Ectodermal cell (in vitro differentiated cells): Measurements from ENCODE around the gene DTX3.
"Not testable (repeated sequence)": the region's sequence is repeated elsewhere in the genome, so short reads cannot be mapped to it uniquely, and the experiment has no call there.

Experiments used
- H3K27ac ChIP-seq: 2 replicates; pipeline ENCODE4 v1.7.0; 2013; ENCODE audit warnings: mild to moderate bottlenecking, low read depth, low read length; ENCODE audit not compliant: insufficient read depth, poor library complexity, severe bottlenecking
- H3K27me3 ChIP-seq: 2 replicates; pipeline ENCODE4 v1.7.0; 2013; ENCODE audit warnings: mild to moderate bottlenecking, low read length; ENCODE audit not compliant: insufficient read depth, control insufficient read depth, poor library complexity, severe bottlenecking
- H3K36me3 ChIP-seq: one replicate; pipeline ENCODE4 v1.7.0; 2013; ENCODE audit warnings: low read length; ENCODE audit not compliant: control insufficient read depth, insufficient read depth
- H3K4me1 ChIP-seq: one replicate; pipeline ENCODE4 v1.7.0; 2013; ENCODE audit warnings: low read length; ENCODE audit not compliant: control insufficient read depth, insufficient read depth
- H3K4me3 ChIP-seq: 2 replicates; pipeline ENCODE4 v1.7.0; 2013; ENCODE audit warnings: low read depth, low read length, control low read depth; ENCODE audit not compliant: insufficient read depth
- H3K9me3 ChIP-seq: 2 replicates; pipeline ENCODE4 v1.7.0; 2013; ENCODE audit warnings: mild to moderate bottlenecking, low read length, moderate library complexity; ENCODE audit not compliant: control insufficient read depth
- WGBS, 2 experiments: methylation state at CpG; one replicate each; pipeline ENCODE4 v1.1.7; 2013; ENCODE audit warnings: missing lambda C conversion rate in 2 of 2; 5-methylcytosine and 5-hydroxymethylcytosine counted together

DTX3 gene

GRCh38 chr12:57612711-57613426 is 8.2 kb downstream of the DTX3 start:
- Histone ChIP-seq H3K36me3 (peaks cover 4% of the 10 kb centered on the region), H3K27ac (no peak overlapping the region)

GRCh38 chr12:57613427-57614109 is 8.9 kb downstream of the DTX3 start:
- Histone ChIP-seq H3K4me3 (no peak overlapping the region), H3K27me3 (peaks cover 43% of the 10 kb centered on the region), H3K9me3 (no peaks in the 10 kb centered on the region), H3K27ac (no peak overlapping the region), H3K36me3 (peaks cover 4% of the 10 kb centered on the region), H3K4me1 (peaks cover 10% of the 10 kb centered on the region)
- WGBS, 2 experiments, result 89 to 93% methylated on average over 10 of the region's 10 CpGs

More at GRCh38 chr12:57612711-57613426, 8.2 kb downstream of the DTX3 start:
- Histone ChIP-seq H3K9me3 (no peaks in the 10 kb centered on the region), H3K4me1 (peaks cover 10% of the 10 kb centered on the region), H3K4me3 (peak overlapping the region; percentile 63), H3K27me3 (peaks cover 36% of the 10 kb centered on the region)
- WGBS, 2 experiments, result 93 to 94% methylated on average over 10 of the region's 10 CpGs

- H3K9me3 ChIP-seq, result no peaks in the 10 kb centered on the region
- WGBS, 2 experiments, result 71 to 73% methylated on average over 14 of the region's 14 CpGs
- H3K27ac ChIP-seq, result no peak overlapping the region
- peaks cover 10% of the 10 kb centered on the region for H3K4me1 ChIP-seq
- peaks cover 51% of the 10 kb centered on the region for H3K27me3 ChIP-seq
- H3K36me3 ChIP-seq, result no peaks in the 10 kb centered on the region
- H3K4me3 ChIP-seq, result no peak overlapping the region
These were observed 9.7 kb downstream of the DTX3 start for GRCh38 chr12:57614178-57614947.

GRCh38 chr12:57614948-57615500 is 10.4 kb downstream of the DTX3 start:
- peaks cover 54% of the 10 kb centered on the region for H3K27me3 ChIP-seq
- H3K27ac ChIP-seq, result no peak overlapping the region
- no peaks in the 10 kb centered on the region for H3K9me3 ChIP-seq
- no peak overlapping the region for H3K4me3 ChIP-seq
- peaks cover 7% of the 10 kb centered on the region for H3K4me1 ChIP-seq
- WGBS, 2 experiments, result 86 to 88% methylated on average over 11 of the region's 11 CpGs
- no peaks in the 10 kb centered on the region for H3K36me3 ChIP-seq

- H3K9me3 ChIP-seq, result no peaks in the 10 kb centered on the region
- H3K4me3 ChIP-seq, result no peak overlapping the region
- H3K27ac ChIP-seq, result no peak overlapping the region
- peaks cover 54% of the 10 kb centered on the region for H3K27me3 ChIP-seq
- WGBS, 2 experiments, result 92 to 93% methylated on average over 5 of the region's 5 CpGs
- H3K36me3 ChIP-seq, result no peaks in the 10 kb centered on the region
- H3K4me1 ChIP-seq, result peaks cover 4% of the 10 kb centered on the region
These were observed 11.0 kb downstream of the DTX3 start for GRCh38 chr12:57615637-57616036.

- peaks cover 60% of the 10 kb centered on the region for H3K27me3 ChIP-seq
- H3K4me1 ChIP-seq, result peaks cover 4% of the 10 kb centered on the region
- 89 to 94% methylated on average over 3 of the region's 3 CpGs for WGBS, 2 experiments
- H3K9me3 ChIP-seq, result no peaks in the 10 kb centered on the region
- no peak overlapping the region for H3K4me3 ChIP-seq
- no peaks in the 10 kb centered on the region for H3K36me3 ChIP-seq
- no peak overlapping the region for H3K27ac ChIP-seq
These were observed 11.9 kb downstream of the DTX3 start for GRCh38 chr12:57616383-57617101.

- H3K4me3 ChIP-seq, result no peak overlapping the region
- 78% methylated on average over 11 of the region's 11 CpGs for WGBS, 2 experiments
- H3K9me3 ChIP-seq, result no peaks in the 10 kb centered on the region
- no peaks in the 10 kb centered on the region for H3K4me1 ChIP-seq
- peaks cover 64% of the 10 kb centered on the region for H3K27me3 ChIP-seq
- no peaks in the 10 kb centered on the region for H3K36me3 ChIP-seq
- H3K27ac ChIP-seq, result no peak overlapping the region
These were observed 13.3 kb downstream of the DTX3 start for GRCh38 chr12:57617942-57618341.

- WGBS, 2 experiments, result 82 to 83% methylated on average over 6 of the region's 6 CpGs
- not testable (repeated sequence) for H3K36me3 ChIP-seq, H3K4me3 ChIP-seq, H3K27ac ChIP-seq, H3K4me1 ChIP-seq, H3K9me3 ChIP-seq
- H3K27me3 ChIP-seq, result peaks cover 67% of the 10 kb centered on the region
These were observed 13.8 kb downstream of the DTX3 start for GRCh38 chr12:57618431-57618830.

- peak overlapping the region; percentile 12 for H3K4me3 ChIP-seq
- H3K36me3 ChIP-seq, result no peaks in the 10 kb centered on the region
- H3K27me3 ChIP-seq, result peaks cover 73% of the 10 kb centered on the region
- no peaks in the 10 kb centered on the region for H3K4me1 ChIP-seq
- H3K27ac ChIP-seq, result no peak overlapping the region
- WGBS, 2 experiments, result 42 to 51% methylated on average over 15 to 16 of the region's 16 CpGs
- no peaks in the 10 kb centered on the region for H3K9me3 ChIP-seq
These were observed 14.4 kb downstream of the DTX3 start for GRCh38 chr12:57618966-57619433.
